Aorta (tissue), 5 donors: ENCODE results near the gene HAO1. TPM values are rescaled to one million over a fixed set of nuclear protein-coding genes. Genes with fewer than 3 reads are reported as not detected.

ENCODE experiments used
- ATAC-seq: fragments of 200-7000 bp; cut with Tn5 transposase; one replicate; pipeline ENCODE4 v1.9.1; 2022; ENCODE audit warnings: moderate library complexity; ENCODE audit not compliant: low FRiP score
- DNase-seq, 2 donors: peaks; one replicate each; pipeline ENCODE4 v3.0.0-alpha.2; 2020
- H3K27ac ChIP-seq, 2 donors: one replicate each; pipeline ENCODE4 v1.5.1; 2013; ENCODE audit warnings: low read length in 2 of 2, mild to moderate bottlenecking in 2 of 2, moderate library complexity in 2 of 2, control low read depth in 1 of 2, inconsistent platforms in 1 of 2, low read depth in 1 of 2
- H3K27me3 ChIP-seq, 2 donors: one replicate each; pipeline ENCODE4 v1.6.1; 2013; ENCODE audit warnings: control low read depth in 1 of 2, low read length in 1 of 2, mild to moderate bottlenecking in 1 of 2, moderate library complexity in 1 of 2; ENCODE audit not compliant: insufficient read depth in 2 of 2, control insufficient read depth in 1 of 2
- H3K36me3 ChIP-seq, 2 donors: one replicate each; pipeline ENCODE4 v1.6.1; 2013; ENCODE audit warnings: control low read depth in 1 of 2, low read length in 1 of 2, mild to moderate bottlenecking in 1 of 2; ENCODE audit not compliant: insufficient read depth in 2 of 2, control insufficient read depth in 1 of 2
- H3K4me1 ChIP-seq, 2 donors: one replicate each; pipeline ENCODE4 v1.6.1; 2013; ENCODE audit warnings: low read length in 2 of 2, control low read depth in 1 of 2, mild to moderate bottlenecking in 1 of 2, moderate library complexity in 1 of 2; ENCODE audit not compliant: insufficient read depth in 2 of 2, control insufficient read depth in 1 of 2
- H3K4me3 ChIP-seq, 2 donors: one replicate each; pipeline ENCODE4 v1.5.1; 2013; ENCODE audit warnings: low read length in 2 of 2, control low read depth in 1 of 2, mild to moderate bottlenecking in 1 of 2
- H3K9me3 ChIP-seq: one replicate; pipeline ENCODE4 v1.6.1; 2013; ENCODE audit warnings: mild to moderate bottlenecking, low read length; ENCODE audit not compliant: control insufficient read depth
- WGBS, 2 donors: extraction: QIAGEN DNeasy Blood & Tissue Kit; methylation state at CpG; one replicate each; pipeline ENCODE4 v1.1.7; 2013; 5-methylcytosine and 5-hydroxymethylcytosine counted together
- intact Hi-C, 2 donors: fragments of 100-400 bp; cut with DNase I; formaldehyde crosslinking; loops; one replicate each; pipeline versions ENCODE4 v1.14.2 to v1.15.0; 2022
- polyA plus RNA-seq, 2 donors: library from polyadenylated mRNA; stranded (reverse); fragments of 200-250 nt; gene quantifications; one replicate each; pipeline ENCODE4 v1.2.3, GENCODE V29; 2013
- total RNA-seq, 2 donors: library from RNA; stranded (reverse); fragmentation: NEBNext Ultra II Directional; extraction: Animal tissue kit (Norgen Biotek cat#: 25700); gene quantifications; one replicate each; pipeline ENCODE4 v1.2.1, GENCODE V29; 2021
- donor health status: healthy with polysubstance abuse.
- donor health status: Bipolar disorder and iron deficiency.
- donor health status: DM: no; HTN: no; CAD: no.
- donor health status: DM: no; HTN: no; CAD: no.
- donor health status: DM: yes; HTN: yes; CAD: no.

The HAO1 gene
- total and polyA plus RNA-seq, 4 donors, result not detected

DNA sequence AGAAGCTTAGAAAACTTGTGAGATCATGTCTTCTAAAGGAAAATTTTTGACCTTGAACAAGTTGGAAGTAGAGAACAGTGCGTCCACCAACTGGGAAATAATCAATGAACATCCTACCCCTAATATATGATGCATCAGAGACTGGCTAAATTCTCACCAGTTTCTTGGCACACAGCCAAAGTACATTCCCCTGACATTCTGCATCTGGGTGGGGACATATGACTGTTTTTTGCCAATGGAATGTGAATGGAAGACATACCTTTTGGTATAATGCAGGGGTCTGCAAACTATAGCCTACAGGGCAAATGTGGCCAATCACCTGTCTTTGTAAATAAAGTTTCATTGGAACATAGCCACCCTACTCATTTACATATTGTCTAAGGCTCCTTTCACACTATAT is 84.7 kb downstream of the HAO1 start:
- no peaks in the 10 kb centered on the region for H3K9me3 ChIP-seq
- DNase-seq (no peak), ATAC-seq (no peak)
- no peak overlapping the region for H3K27ac ChIP-seq
- H3K4me1 ChIP-seq, result no peaks in the 10 kb centered on the region
- no peaks in the 10 kb centered on the region for H3K27me3 ChIP-seq
- no peaks in the 10 kb centered on the region for H3K36me3 ChIP-seq
- H3K4me3 ChIP-seq, result no peak overlapping the region
- 79 to 87% methylated on average over 1 of the region's 1 CpG for WGBS, 2 donors
- intact Hi-C loops, result loop anchor here (5.0 kb wide), 1 partner anchor 1028 kb away; no protein-coding TSS in a partner anchor

DNA sequence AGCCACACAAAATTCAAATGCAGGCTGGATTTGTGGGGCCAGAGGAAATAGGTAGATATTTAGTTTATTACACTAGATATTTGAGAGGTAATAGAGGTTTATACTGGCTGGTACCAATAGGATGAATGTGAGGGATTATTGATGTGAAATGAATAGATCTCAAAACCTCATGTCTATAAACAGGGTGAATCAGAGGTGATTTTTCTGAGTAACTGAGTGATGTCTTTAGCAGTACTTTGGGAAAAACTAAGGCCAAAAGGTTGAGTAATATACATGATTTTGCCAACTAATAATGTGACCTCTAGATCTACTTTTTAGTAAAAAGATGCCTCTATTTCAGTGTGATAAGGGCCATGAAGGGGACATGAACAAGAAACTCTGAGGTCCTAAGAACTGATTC is 86.8 kb downstream of the HAO1 start:
- H3K36me3 ChIP-seq, result no peaks in the 10 kb centered on the region
- no peak for ATAC-seq
- H3K27ac ChIP-seq, result no peak overlapping the region
- intact Hi-C loops, result no loop called here
- no peaks in the 10 kb centered on the region for H3K4me1 ChIP-seq
- no peak overlapping the region for H3K4me3 ChIP-seq
- H3K27me3 ChIP-seq, result no peaks in the 10 kb centered on the region
- H3K9me3 ChIP-seq, result no peaks in the 10 kb centered on the region
- DNase-seq, result no peak

GRCh38 chr20:7850775-7851490 is 89.3 kb downstream of the HAO1 start:
- H3K27me3 ChIP-seq, result no peaks in the 10 kb centered on the region
- H3K4me1 ChIP-seq, result no peaks in the 10 kb centered on the region
- H3K36me3 ChIP-seq, result no peaks in the 10 kb centered on the region
- intact Hi-C loops, result no loop called here
- H3K4me3 ChIP-seq, result no peak overlapping the region
- 87 to 88% methylated on average over 7 of the region's 7 CpGs for WGBS, 2 donors
- DNase-seq, result no peak
- H3K9me3 ChIP-seq, result no peaks in the 10 kb centered on the region
- ATAC-seq, result no peak
- H3K27ac ChIP-seq, result no peak overlapping the region

DNA sequence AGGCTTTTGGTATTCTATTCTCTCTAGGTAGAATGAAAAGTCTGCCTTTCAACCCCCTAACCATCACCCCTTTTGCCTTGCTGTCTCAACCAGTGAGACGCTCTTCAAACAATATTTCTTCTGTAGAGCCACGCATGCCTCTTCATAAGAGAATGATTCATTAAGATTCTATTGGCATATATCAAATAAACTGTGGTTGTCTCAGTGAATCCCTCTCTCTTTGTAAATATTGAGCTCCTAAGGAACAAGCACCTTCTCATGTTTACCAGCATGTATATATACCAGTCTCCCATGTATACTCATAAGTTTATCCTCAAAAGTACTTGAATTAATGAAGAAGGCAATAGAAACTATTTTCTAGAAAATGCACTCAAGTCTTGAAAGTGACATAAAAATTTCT is 90.6 kb downstream of the HAO1 start:
- H3K36me3 ChIP-seq, result no peaks in the 10 kb centered on the region
- DNase-seq, result no peak
- intact Hi-C loops, result no loop called here
- no peaks in the 10 kb centered on the region for H3K27me3 ChIP-seq
- ATAC-seq, result no peak
- WGBS, 2 donors, result 94 to 95% methylated on average over 2 of the region's 2 CpGs
- H3K27ac ChIP-seq, result no peak overlapping the region
- no peak overlapping the region for H3K4me3 ChIP-seq
- H3K4me1 ChIP-seq, result no peaks in the 10 kb centered on the region
- H3K9me3 ChIP-seq, result no peaks in the 10 kb centered on the region

DNA sequence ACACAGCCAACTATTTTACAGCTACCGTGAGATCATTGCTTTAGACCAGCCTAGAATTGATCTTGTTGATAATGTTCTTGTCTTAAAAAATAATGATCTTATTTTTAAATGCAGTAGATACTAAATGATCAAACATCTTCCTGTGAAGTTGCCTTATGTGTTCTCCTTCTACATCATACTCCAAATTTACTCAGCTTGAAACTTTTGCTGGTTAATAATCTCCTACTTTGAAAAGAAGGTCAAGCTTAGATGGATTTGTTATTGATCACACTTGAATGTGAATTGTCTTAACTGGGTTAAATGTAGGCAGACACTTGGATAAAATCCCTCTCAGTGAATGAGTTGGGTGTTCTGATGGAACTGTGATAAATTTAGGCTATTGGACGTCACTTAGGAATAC is 91.9 kb downstream of the HAO1 start:
- Histone ChIP-seq H3K27me3 (no peaks in the 10 kb centered on the region), H3K27ac (no peak overlapping the region), H3K9me3 (no peaks in the 10 kb centered on the region), H3K4me3 (no peak overlapping the region), H3K4me1 (peaks cover 0 to 2% of the 10 kb centered on the region in 2 donors), H3K36me3 (no peaks in the 10 kb centered on the region)
- 76 to 83% methylated on average over 2 of the region's 2 CpGs for WGBS, 2 donors
- intact Hi-C loops, result no loop called here
- no peak for ATAC-seq
- no peak for DNase-seq

DNA sequence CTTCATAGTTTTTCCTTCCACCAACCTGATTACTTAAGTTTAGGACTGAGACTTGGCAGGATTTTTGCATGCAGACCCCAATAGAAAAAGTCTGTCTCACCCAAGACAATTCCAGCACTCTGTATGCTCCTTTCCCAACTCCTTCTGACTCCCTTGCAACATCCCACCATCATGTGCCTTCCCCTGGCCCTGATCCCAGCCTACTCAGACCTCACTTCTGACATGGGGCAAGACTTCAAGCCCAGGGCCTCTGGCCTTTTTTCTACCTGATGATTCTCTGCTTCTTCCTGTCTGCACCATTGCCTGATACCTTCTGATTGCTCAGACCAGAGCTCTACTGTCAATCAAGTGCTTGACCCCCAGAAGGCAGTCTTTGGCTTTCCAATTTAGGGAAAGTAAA is 96.6 kb downstream of the HAO1 start:
- intact Hi-C loops, result no loop called here
- ATAC-seq (no peak), DNase-seq (peak in 1 of 2 donors; percentile 55)

DNA sequence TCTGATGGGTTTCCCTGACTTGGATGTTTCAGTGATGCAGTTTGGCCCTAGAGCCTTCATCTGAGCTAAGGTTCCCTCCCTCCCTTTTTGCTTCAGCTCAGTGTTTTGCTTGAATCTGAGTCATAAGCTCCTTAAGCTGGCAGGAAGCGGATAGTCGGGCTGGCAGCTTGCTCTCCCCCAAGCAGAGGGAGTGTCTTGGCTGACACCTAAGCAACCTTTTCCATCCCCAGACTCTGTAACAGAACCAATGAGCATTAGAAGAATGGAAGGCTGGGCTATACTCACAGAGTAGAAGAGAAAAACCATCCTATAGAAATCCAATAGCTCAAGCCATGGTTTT is 98.3 kb downstream of the HAO1 start:
- Histone ChIP-seq H3K4me1 (peaks cover 0 to 2% of the 10 kb centered on the region in 2 donors), H3K36me3 (no peaks in the 10 kb centered on the region), H3K27ac (no peak overlapping the region), H3K27me3 (no peaks in the 10 kb centered on the region), H3K4me3 (no peak overlapping the region), H3K9me3 (no peaks in the 10 kb centered on the region)
- DNase-seq (peak; percentile 74 to 77), ATAC-seq (peak; percentile 92)
- intact Hi-C loops, result no loop called here
- 0 to 4% methylated on average over 2 of the region's 2 CpGs for WGBS, 2 donors

More for the DNA sequence above, 96.6 kb downstream of the HAO1 start:
- no peak overlapping the region for H3K27ac ChIP-seq
- H3K36me3 ChIP-seq, result no peaks in the 10 kb centered on the region
- H3K27me3 ChIP-seq, result no peaks in the 10 kb centered on the region
- peaks cover 0 to 2% of the 10 kb centered on the region in 2 donors for H3K4me1 ChIP-seq
- H3K4me3 ChIP-seq, result no peak overlapping the region
- H3K9me3 ChIP-seq, result no peaks in the 10 kb centered on the region

- Histone ChIP-seq H3K27me3 (no peaks in the 10 kb centered on the region), H3K4me1 (peaks cover 0 to 2% of the 10 kb centered on the region in 2 donors), H3K27ac (no peak overlapping the region), H3K36me3 (no peaks in the 10 kb centered on the region), H3K4me3 (no peak overlapping the region), H3K9me3 (no peaks in the 10 kb centered on the region)
- DNase-seq (peak in 1 of 2 donors; percentile 51), ATAC-seq (peak; percentile 43)
- intact Hi-C loops, result no loop called here
- 62 to 74% methylated on average over 2 of the region's 2 CpGs for WGBS, 2 donors
Observed at GRCh38 chr20:7841291-7841970, 98.8 kb downstream of the HAO1 start.

GRCh38 chr20:7836076-7836475 is 104.2 kb downstream of the HAO1 start:
- no peak for ATAC-seq
- H3K9me3 ChIP-seq, result peaks cover 7% of the 10 kb centered on the region
- H3K4me3 ChIP-seq, result no peak overlapping the region
- H3K27me3 ChIP-seq, result no peaks in the 10 kb centered on the region
- no peaks in the 10 kb centered on the region for H3K36me3 ChIP-seq
- intact Hi-C loops, result no loop called here
- H3K4me1 ChIP-seq, result no peaks in the 10 kb centered on the region
- no peak overlapping the region for H3K27ac ChIP-seq
- DNase-seq, result no peak
